ENCODE measurements around the gene THBS2. TPM values are rescaled to one million over a fixed set of nuclear protein-coding genes. Genes with fewer than 3 reads are reported as not detected.
"Not testable (repeated sequence)": the region's sequence is repeated elsewhere in the genome, so short reads cannot be mapped to it uniquely, and the experiment has no call there.

The THBS2 gene
- total RNA-seq, 1 donor from 2014 or later, result 0.23 TPM

- no peaks in the 10 kb centered on the region for H3K36me3 Mint-ChIP-seq (ENCODE audit: low read depth, unreplicated experiment)
- no peaks in the 10 kb centered on the region for H3K9me3 Mint-ChIP-seq (ENCODE audit: unreplicated experiment)
- no peak overlapping the region for H3K27ac Mint-ChIP-seq (ENCODE audit: unreplicated experiment)
- TF ChIP-seq, protein P1, sequence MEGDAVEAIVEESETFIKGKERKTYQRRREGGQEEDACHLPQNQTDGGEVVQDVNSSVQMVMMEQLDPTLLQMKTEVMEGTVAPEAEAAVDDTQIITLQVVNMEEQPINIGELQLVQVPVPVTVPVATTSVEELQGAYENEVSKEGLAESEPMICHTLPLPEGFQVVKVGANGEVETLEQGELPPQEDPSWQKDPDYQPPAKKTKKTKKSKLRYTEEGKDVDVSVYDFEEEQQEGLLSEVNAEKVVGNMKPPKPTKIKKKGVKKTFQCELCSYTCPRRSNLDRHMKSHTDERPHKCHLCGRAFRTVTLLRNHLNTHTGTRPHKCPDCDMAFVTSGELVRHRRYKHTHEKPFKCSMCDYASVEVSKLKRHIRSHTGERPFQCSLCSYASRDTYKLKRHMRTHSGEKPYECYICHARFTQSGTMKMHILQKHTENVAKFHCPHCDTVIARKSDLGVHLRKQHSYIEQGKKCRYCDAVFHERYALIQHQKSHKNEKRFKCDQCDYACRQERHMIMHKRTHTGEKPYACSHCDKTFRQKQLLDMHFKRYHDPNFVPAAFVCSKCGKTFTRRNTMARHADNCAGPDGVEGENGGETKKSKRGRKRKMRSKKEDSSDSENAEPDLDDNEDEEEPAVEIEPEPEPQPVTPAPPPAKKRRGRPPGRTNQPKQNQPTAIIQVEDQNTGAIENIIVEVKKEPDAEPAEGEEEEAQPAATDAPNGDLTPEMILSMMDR (IDR thresholded peaks at IDR 0.05; ENCODE audit: unreplicated experiment), result no peak
- H3K27me3 Mint-ChIP-seq (ENCODE audit: unreplicated experiment), result peaks cover 1% of the 10 kb centered on the region
- no peaks in the 10 kb centered on the region for H3K4me1 Mint-ChIP-seq (ENCODE audit: unreplicated experiment)
- no peak for DNase-seq (ENCODE audit: low spot score)
- H3K4me3 Mint-ChIP-seq (ENCODE audit: unreplicated experiment), result no peak overlapping the region
Measured at GRCh38 chr6:169274781-169275180, 21.1 kb upstream of the THBS2 start.

DNA sequence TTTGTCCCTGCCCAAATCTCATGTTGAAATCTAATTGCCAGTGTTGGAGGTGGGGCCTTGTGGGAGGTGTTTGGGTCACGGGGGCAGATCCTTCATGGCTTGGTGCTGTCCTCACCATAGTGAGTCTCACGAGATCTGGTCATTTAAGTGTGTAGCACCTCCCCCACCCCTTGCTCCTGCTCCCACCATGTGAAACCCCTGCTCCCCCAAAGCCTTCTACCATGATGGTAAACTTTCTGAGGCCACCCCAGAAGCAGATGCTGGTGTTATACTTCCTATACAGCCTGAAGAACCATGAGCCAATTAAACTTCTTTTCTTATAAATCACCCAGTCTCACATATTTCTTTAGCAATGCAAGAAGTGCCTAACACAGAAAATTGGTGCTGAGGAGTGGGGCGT lies 19.9 kb upstream of the THBS2 start:
- no peaks in the 10 kb centered on the region for H3K9me3 Mint-ChIP-seq (ENCODE audit: unreplicated experiment)
- no peak overlapping the region for H3K4me3 Mint-ChIP-seq (ENCODE audit: unreplicated experiment)
- H3K27me3 Mint-ChIP-seq (ENCODE audit: unreplicated experiment), result peaks cover 1% of the 10 kb centered on the region
- H3K27ac Mint-ChIP-seq (ENCODE audit: unreplicated experiment), result no peak overlapping the region
- no peaks in the 10 kb centered on the region for H3K36me3 Mint-ChIP-seq (ENCODE audit: low read depth, unreplicated experiment)
- TF ChIP-seq, protein P1 (IDR thresholded peaks at IDR 0.05; ENCODE audit: unreplicated experiment), result no peak
- H3K4me1 Mint-ChIP-seq (ENCODE audit: unreplicated experiment), result no peaks in the 10 kb centered on the region
- no peak for DNase-seq (ENCODE audit: low spot score)

- H3K4me3 Mint-ChIP-seq (ENCODE audit: unreplicated experiment), result no peak overlapping the region
- no peak overlapping the region for H3K27ac Mint-ChIP-seq (ENCODE audit: unreplicated experiment)
- TF ChIP-seq, protein P1 (IDR thresholded peaks at IDR 0.05; ENCODE audit: unreplicated experiment), result no peak
- no peak for DNase-seq (ENCODE audit: low spot score)
- no peaks in the 10 kb centered on the region for H3K9me3 Mint-ChIP-seq (ENCODE audit: unreplicated experiment)
- no peaks in the 10 kb centered on the region for H3K4me1 Mint-ChIP-seq (ENCODE audit: unreplicated experiment)
- peaks cover 1% of the 10 kb centered on the region for H3K27me3 Mint-ChIP-seq (ENCODE audit: unreplicated experiment)
- H3K36me3 Mint-ChIP-seq (ENCODE audit: low read depth, unreplicated experiment), result no peaks in the 10 kb centered on the region
Measured at GRCh38 chr6:169271877-169272216, 18.2 kb upstream of the THBS2 start.

- H3K27me3 Mint-ChIP-seq (ENCODE audit: unreplicated experiment), result peaks cover 4% of the 10 kb centered on the region
- no peak overlapping the region for H3K27ac Mint-ChIP-seq (ENCODE audit: unreplicated experiment)
- no peak overlapping the region for H3K4me3 Mint-ChIP-seq (ENCODE audit: unreplicated experiment)
- H3K36me3 Mint-ChIP-seq (ENCODE audit: low read depth, unreplicated experiment), result no peaks in the 10 kb centered on the region
- no peaks in the 10 kb centered on the region for H3K9me3 Mint-ChIP-seq (ENCODE audit: unreplicated experiment)
- TF ChIP-seq, protein P1 (IDR thresholded peaks at IDR 0.05; ENCODE audit: unreplicated experiment), result no peak
- no peaks in the 10 kb centered on the region for H3K4me1 Mint-ChIP-seq (ENCODE audit: unreplicated experiment)
- DNase-seq (ENCODE audit: low spot score), result no peak
Measured at GRCh38 chr6:169271158-169271876, 17.7 kb upstream of the THBS2 start.

- DNase-seq (ENCODE audit: low spot score); H3K27ac Mint-ChIP-seq (ENCODE audit: unreplicated experiment); H3K4me1 Mint-ChIP-seq (ENCODE audit: unreplicated experiment); H3K27me3 Mint-ChIP-seq (ENCODE audit: unreplicated experiment); H3K36me3 Mint-ChIP-seq (ENCODE audit: low read depth, unreplicated experiment); H3K4me3 Mint-ChIP-seq (ENCODE audit: unreplicated experiment); H3K9me3 Mint-ChIP-seq (ENCODE audit: unreplicated experiment): not testable (repeated sequence)
Measured at GRCh38 chr6:169270077-169270380, 16.4 kb upstream of the THBS2 start.

Measured in endothelial cell (in vitro differentiated cells).